ENCODE results near the gene CPNE7. TPM values are rescaled to one million over a fixed set of nuclear protein-coding genes. Genes with fewer than 3 reads are reported as not detected.

Gene CPNE7
- total RNA-seq, 1 experiment from 2014 or later: 108 TPM

DNA sequence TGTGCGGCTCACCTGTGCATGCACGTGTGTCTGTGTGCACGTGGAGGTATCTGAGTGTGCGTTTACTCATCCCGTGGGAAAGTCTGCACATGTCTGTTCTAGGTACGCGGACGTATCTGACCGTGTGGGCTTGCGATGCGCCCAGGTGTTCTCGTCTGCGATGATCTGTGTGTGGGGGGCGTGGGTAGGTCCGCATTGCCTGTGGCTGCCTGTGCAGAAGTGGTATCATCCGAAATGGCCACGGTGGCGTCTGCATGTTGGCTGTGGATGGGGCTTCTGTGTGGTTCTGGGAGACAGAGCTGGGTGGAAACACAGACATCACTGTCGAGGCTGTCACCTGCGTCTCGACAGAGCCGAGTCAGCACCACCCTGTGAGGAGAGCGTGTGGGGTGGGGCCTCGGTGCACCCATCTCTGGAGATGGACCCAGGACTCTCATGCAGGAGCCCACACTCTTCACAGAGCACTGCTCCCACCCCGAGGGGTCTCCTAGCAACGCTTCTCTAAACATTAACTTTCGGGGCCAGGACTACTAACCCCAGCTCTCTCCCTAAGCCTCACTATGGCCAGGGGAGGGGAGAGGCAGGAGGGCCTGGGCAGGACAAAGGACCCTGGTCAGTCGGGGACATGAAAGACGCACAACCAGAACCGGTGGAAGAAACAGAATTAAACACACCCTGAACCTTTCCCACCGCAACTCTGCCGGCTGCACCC lies 46.3 kb downstream of the CPNE7 start:
- CTCF ChIA-PET: no interaction called here
- H3K4me3 ChIP-seq (ENCODE audit: low read depth, low read length, poor library complexity, severe bottlenecking): no peak overlapping the region
- BruUV-seq (replicated peaks): no TSS peak
- no peak for DNase-seq (ENCODE audit: low spot score)
- no peaks in the 10 kb centered on the region for H3K36me3 ChIP-seq (ENCODE audit: insufficient read depth, low read length, poor library complexity, severe bottlenecking)
- no peak overlapping the region for H3K27ac ChIP-seq (ENCODE audit: low read depth, low read length, poor library complexity, severe bottlenecking)
- H3K27me3 ChIP-seq (replicated peaks; ENCODE audit: insufficient read depth, low read depth, low read length, poor library complexity): no peaks in the 10 kb centered on the region
- TF ChIP-seq EZH2 (IDR thresholded peaks at IDR 0.05; ENCODE audit: borderline replicate concordance, low read depth, low read length, poor library complexity, severe bottlenecking) (no peak), CTCF (conservative IDR thresholded peaks at IDR 0.05; ENCODE audit: low read depth, low read length) (no peak)
- H3K4me1 ChIP-seq (ENCODE audit: insufficient read depth, low read length, poor library complexity, severe bottlenecking): peaks cover 28% of the 10 kb centered on the region
- intact Hi-C loops (cut with micrococcal nuclease; ENCODE audit: unreplicated experiment): no loop called here
- POLR2A ChIA-PET (ENCODE audit: low non-redundant PET): no interaction called here
- H3K9me3 ChIP-seq (ENCODE audit: low read depth, low read length, poor library complexity, severe bottlenecking): no peaks in the 10 kb centered on the region

DNA sequence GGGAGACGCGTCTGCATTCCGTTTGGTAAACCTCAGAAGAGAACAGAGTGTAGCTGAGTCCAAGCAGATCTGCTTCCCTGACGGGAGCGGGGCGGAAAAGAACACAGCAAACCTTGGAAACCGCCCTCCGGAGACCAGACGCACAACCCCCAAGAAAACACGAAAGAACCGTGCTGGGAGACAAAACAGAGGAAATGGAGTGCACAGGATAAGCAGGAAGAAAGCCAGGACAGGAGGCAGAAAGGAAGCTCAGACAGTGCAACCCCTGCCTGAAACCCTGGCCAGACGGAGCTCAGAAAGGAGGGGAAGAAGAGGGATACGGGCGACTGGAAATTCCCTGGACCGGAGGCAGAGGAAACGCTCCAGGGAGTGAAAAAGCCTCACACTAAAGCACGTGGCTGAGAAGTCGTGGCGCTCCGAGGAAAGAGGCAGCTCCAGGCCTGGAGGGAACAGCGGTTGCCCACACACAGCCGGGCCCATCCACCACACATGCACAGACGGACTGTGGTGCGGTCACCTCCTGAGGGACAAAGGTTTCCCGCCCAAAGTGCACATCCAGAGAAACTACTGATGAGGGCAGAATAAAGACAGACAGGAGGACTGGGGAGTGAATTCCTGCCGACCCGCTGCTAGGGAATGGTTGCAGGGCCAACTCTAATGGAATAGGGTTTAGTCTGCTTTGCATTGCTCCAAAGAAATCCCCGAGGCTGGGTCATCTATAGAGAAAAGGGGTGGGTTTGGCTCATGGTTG lies 48.1 kb downstream of the CPNE7 start:
- POLR2A ChIA-PET (ENCODE audit: low non-redundant PET): interaction anchor here (0.7 kb wide), 1 partner anchor 328 kb away, joined by 3 read pairs; no protein-coding TSS in a partner anchor
- intact Hi-C loops (cut with micrococcal nuclease; ENCODE audit: unreplicated experiment): no loop called here
- DNase-seq (ENCODE audit: low spot score): no peak
- no peak overlapping the region for H3K27ac ChIP-seq (ENCODE audit: low read depth, low read length, poor library complexity, severe bottlenecking)
- no peak for TF ChIP-seq EZH2 (IDR thresholded peaks at IDR 0.05; ENCODE audit: borderline replicate concordance, low read depth, low read length, poor library complexity, severe bottlenecking)
- TF ChIP-seq CTCF (conservative IDR thresholded peaks at IDR 0.05; ENCODE audit: low read depth, low read length): no peak
- no peaks in the 10 kb centered on the region for H3K27me3 ChIP-seq (replicated peaks; ENCODE audit: insufficient read depth, low read depth, low read length, poor library complexity)
- peaks cover 18% of the 10 kb centered on the region for H3K4me1 ChIP-seq (ENCODE audit: insufficient read depth, low read length, poor library complexity, severe bottlenecking)
- no peak overlapping the region for H3K4me3 ChIP-seq (ENCODE audit: low read depth, low read length, poor library complexity, severe bottlenecking)
- H3K9me3 ChIP-seq (ENCODE audit: low read depth, low read length, poor library complexity, severe bottlenecking): no peaks in the 10 kb centered on the region
- no peaks in the 10 kb centered on the region for H3K36me3 ChIP-seq (ENCODE audit: insufficient read depth, low read length, poor library complexity, severe bottlenecking)
- CTCF ChIA-PET: no interaction called here
- BruUV-seq (replicated peaks): no TSS peak

- CTCF ChIA-PET: no interaction called here
- TF ChIP-seq CTCF (conservative IDR thresholded peaks at IDR 0.05; ENCODE audit: low read depth, low read length): no peak
- TF ChIP-seq EZH2 (IDR thresholded peaks at IDR 0.05; ENCODE audit: borderline replicate concordance, low read depth, low read length, poor library complexity, severe bottlenecking): no peak
- Histone ChIP-seq H3K27me3 (replicated peaks; ENCODE audit: insufficient read depth, low read depth, low read length, poor library complexity) (no peaks in the 10 kb centered on the region), H3K9me3 (ENCODE audit: low read depth, low read length, poor library complexity, severe bottlenecking) (no peaks in the 10 kb centered on the region), H3K36me3 (ENCODE audit: insufficient read depth, low read length, poor library complexity, severe bottlenecking) (no peaks in the 10 kb centered on the region), H3K27ac (ENCODE audit: low read depth, low read length, poor library complexity, severe bottlenecking) (no peak overlapping the region), H3K4me1 (ENCODE audit: insufficient read depth, low read length, poor library complexity, severe bottlenecking) (peaks cover 15% of the 10 kb centered on the region), H3K4me3 (ENCODE audit: low read depth, low read length, poor library complexity, severe bottlenecking) (no peak overlapping the region)
- DNase-seq (ENCODE audit: low spot score): no peak
- intact Hi-C loops (cut with micrococcal nuclease; ENCODE audit: unreplicated experiment): no loop called here
- no TSS peak for BruUV-seq (replicated peaks)
- POLR2A ChIA-PET (ENCODE audit: low non-redundant PET): no interaction called here
Measured at GRCh38 chr16:89624777-89625761, 49.5 kb downstream of the CPNE7 start.
